ENCODE measurements around the gene AMPH.
A peak's percentile ranks its signal among the peaks of the same experiment; 100 is the strongest.

AMPH gene

DNA sequence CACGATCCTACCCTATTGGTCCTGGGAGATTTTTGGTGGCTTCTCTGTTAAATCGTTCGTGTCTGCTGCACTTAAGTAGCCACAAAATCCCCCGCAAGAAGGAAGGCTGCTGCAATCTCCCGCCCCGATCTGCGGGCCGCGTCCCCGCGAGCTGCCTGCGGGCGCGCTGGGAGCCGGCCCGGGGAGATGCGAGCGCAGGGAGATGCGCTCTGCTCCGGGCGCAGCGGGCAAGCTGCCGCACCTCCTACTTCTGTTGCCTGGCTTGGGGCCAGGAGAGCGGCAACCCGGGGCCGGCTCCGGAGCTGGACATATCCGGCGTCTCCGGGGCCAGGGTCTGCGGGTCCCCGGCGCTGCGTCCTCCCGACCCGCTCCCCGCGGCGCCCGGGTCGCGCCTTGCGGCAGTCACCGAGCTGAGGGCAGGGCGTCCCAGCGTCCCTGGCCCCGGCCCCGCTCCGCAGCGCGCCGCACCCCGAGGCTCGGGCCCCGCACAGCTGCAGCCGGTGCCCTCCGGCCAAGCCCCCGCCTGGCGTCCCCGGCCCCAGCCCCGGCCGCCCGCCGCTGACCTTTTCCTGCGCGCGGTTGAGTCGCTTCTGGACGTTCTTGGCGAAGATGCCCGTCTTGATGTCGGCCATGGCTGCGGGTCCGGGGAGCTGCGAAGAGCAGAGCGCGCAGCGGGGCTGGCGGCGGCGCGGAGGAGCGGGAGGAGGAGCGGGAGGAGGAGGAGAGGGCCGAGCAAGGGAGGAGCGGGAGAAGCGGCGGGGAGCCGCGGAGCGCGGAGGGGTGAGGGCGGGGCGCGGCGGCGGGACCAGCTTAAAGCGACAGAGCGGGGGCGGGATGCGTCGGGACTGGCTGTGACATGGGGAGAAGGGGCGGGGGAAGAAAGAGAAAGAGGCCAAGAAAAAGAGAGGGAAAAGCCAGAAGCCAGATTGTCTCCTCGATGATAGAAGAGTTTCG is at the start of gene AMPH:
Gene AMPH (minus strand): TSS at position 654 of the 954 bp plus-strand sequence. CDS start 22 bp downstream, at position 632.
- peak; percentile 21 for DNase-seq (ENCODE audit: low read depth)

DNA sequence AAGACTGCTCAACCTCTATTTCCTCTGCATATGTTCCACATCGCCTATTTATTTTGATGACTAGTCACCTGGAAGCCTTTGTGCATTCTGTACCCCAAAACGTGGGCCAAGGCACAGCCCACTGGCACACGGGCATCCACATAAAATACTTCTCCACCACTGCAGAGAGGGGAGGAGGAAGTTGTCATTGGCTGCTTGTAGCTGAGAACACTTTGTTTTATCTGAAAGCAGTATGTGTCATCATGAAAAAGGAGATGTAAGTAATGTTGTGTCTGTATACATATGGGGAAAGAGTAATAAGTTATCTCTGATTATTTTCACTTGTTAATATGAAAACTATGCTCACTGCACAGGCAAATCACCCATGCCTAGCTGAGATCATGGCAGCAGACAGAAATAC is 48.2 kb upstream of the AMPH start:
- DNase-seq (ENCODE audit: low read depth) = no peak

DNA sequence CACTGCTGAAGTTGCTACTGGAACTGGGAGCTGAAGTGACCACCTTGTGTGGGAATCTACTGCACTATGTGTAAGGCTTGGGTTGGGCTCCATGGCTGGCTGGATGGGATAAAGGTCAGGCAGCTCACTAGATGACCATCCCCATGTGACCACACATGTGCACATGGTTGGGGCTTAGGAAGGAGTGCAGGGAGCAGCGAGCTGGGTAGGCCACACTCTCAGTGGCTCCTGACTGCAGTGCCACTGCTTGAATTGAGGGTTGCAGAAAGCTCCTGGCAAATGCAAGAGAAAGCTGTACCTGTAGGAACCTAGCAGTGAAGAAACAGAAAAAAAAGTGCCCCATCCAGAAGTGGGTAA is 47.5 kb upstream of the AMPH start:
- DNase-seq (ENCODE audit: low read depth) = no peak

DNA sequence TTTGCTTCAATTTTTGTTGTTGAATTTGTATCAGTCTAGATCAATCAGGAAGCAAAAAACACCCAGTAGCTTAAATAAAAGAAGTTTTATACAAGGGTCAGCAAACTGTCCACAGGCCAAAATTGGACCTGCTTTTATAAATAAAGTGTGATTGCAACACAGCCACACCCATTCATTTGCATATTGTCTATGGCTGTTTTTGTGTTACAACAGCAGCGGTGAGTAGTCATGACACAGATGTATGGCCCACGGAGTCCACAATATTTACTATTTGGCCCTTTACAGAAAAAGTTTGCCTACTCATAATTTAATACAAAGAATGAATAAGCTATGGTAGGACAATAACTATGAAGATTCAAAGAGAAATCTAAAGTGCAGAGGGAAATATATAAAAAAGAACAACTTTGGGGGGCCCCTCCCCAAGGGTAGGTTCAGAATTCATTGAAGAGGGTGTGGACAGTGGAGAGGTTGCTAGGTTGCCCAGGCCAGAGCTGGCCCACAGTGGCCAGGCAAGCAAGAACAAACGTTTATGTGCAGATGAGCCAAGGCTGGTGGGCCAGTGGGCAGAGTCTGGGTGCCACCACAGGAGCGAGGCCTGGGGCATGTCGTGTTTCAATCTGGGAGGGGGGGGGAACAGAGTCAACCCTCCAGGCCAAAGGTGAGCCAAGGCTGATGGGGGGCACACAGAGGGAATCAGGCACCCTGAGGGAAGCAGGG is 47.0 kb upstream of the AMPH start:
- no peak for DNase-seq (ENCODE audit: low read depth)

DNA sequence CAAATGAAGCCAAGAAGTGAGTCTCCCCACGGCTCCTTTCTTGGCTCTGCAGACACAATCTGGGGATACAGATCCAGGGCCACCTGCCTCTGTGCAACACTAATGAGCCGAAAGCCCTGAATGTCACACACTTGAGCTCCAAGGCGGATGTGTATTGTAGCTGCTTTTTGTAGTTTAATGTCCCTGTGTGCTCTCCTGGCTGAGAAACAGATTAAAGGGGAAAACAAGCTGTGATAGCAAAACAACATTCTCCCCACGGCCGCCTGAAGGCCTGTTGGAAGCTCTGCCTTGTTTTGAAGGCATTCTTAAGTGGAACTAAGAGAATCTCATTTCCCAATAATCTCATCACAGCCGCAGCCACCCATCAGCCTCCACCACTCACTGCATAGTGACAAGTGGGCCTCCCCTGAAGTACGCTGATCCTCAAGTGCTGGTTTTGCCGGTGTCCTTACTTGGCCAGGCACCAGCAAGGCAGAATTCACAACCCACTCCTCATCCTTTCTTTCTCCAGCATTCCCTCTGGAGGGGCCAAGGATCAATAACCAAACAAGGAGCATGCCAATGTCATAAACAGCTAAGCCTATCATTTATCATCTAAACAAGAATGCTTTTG is 44.4 kb upstream of the AMPH start:
- DNase-seq (ENCODE audit: low read depth) = no peak

DNA sequence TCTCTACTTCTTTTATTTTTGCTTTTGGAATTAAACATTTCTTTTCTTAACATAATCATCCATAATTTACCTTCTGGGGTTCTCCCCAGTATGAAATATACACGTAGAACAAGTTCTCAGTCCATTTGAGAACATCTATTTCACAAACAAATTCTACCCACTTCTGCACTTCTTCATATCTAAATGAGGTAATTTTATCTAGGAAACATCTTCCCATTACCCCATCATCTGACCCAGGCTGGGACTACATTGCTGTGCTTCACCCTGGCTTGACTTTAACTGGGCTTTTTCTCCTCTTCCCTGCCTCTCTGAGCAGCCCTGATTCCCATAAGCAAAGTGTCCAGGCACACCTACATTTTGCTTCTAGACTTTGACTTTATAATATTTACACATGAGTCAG is 43.3 kb upstream of the AMPH start:
- no peak for DNase-seq (ENCODE audit: low read depth)

DNA sequence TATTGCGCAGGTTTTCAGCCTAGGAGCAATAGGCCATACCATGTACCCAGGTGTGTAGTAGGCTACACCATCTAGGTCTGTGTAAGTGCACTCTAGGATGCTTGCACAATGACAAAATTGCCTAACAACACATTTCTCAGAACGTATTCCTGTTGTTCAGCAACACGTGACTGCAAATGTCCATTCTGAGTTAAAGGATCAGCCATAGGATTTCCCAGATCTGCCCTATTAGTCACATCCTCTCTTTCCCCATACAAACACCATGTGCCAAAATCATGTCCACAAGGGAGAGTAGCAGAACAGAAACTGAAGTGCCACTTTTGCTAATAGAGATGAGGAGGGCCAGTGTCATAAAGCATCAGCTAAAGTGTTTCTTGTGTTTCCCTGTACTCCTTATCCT is 42.6 kb upstream of the AMPH start:
- DNase-seq (ENCODE audit: low read depth) = no peak

DNA sequence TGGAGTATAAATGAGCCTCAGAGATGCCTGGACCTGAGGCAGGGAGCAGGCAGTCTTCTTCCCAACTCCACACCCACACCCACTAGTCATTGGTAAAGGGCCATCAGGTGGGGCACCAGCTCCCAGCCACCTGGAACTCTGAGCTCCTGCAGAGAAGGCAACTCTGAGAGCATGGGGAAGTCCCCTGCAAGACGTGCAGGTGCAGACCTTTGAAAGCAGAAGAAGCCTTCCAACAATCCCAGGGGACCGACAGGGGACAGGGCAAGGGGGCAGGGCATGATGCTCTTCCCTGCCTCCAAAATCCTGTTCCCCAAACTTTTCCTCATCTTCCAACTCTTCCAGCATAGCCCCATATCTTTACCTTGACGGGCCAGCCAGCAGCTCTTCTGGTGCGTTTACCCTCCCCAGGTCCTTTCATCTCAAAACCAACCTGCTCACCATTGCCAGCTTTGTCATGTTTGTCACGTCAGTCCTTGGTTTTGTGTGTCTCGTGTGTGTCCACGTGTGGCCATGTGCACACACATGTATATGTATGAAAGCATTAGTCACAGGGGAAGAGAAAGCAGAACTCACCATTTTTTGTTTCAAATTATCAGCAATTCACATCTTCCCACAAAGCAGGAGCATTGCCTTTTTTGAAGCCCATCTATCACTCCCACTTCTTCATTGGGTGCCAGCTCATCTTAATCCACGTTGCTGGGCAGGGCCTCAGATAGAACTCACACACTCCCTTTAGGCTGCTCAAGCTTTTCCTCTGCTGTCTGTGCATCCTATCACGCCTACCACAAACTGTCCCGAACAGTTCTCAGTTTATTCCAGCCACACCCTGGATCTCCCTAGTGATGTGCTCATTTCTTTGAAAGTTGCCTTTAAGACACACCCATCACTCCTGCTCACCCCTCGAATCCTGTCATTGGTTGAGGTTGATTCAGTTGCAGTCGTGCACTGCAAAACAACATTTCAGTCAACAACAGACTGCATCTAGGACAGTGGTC is 41.0 kb upstream of the AMPH start:
- DNase-seq (ENCODE audit: low read depth) = no peak

DNA sequence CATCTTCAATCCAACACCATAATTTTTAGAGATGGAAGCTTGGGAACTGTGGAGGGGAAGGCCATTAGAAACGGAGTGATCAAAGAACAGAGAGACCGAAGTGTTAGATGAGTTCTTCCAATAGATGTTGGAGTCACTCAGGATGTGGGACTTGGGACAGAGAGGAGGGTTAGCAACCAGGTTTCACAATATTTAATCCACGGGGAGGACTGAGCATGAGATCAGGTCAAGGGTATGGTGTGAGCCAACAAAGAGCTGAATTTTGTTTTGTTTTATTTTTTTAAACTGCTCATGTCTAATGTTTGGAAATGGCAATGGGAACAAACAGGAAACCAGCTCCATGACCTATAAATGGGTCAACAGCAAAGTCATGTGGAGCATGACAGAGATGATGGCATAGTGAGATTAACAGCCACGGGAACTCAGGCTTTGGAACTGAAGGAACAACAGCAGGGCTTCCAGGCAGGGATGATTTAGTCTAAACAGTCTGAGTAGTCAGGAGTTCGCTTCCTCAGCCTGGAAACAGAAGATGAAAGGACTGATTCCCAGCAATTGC is 38.9 kb upstream of the AMPH start:
- no peak for DNase-seq (ENCODE audit: low read depth)

DNA sequence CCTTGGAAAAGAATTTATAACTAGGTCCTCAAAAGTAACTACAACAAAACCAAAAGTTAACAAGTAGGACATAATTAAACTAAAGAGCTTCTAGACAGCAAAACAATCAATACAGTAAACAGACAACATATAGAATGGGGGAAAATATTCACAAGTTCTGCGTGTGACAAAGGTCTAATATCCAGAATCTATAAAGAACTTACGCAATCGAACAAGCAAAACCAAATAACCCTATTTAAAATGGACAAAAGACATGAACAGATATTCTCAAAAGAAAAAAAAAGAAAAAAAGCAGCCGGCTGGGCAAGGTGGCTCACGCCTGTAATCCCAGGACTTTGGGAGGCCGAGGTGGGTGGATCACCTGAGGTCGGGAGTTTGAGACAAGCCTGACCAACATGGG is 33.8 kb upstream of the AMPH start:
- DNase-seq (ENCODE audit: low read depth) = no peak

DNA sequence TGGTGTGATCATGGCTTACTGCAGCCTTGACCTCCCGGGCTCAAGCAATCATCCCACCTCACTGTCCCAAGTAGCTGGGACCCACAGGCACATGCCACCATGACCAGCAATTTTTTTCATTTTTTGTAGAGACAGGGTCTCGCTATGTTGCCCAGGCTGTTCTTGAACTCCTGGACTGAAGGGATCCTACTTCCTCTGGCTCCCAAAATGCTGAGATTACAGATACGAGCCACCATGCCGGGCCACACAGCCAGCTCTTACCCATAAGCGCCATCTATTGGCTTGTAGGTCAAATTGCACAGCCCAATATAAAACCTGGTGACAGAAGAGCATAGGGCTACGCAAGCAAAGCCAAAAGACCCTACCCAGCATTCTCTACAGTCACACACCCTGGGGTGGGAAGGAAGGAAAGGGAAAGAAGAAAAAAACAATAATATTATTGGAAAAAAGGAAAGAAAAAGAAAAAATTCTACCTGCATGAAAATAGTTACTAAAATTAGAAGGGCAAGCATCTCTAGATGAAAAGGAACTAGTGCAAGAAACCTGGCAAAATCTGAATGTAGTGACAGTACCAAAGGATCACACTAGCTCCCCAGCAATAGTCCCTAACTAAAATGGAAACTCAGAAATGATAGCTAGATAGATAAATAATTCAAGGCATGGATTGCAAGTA is 29.4 kb upstream of the AMPH start:
- no peak for DNase-seq (ENCODE audit: low read depth)

DNA sequence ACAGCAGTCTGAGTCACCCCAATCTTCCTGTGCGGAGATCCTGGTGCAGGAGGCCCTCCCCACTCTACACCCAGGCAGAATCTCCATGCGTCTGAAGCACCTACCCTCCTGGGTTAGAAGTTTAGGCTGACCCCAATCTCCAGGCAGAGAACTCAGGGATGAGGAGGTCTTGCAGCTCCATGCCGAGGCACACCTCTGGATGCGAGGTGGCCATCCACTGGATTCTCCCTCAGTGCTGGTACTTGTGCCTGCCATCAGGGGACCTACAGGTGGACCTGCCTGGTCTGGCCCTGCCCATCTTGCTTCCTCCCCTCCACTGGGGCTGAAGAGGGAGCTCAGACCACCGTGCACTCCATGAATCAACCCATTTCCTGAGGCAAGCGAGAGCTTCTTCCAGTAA is 28.8 kb upstream of the AMPH start:
- no peak for DNase-seq (ENCODE audit: low read depth)

DNA sequence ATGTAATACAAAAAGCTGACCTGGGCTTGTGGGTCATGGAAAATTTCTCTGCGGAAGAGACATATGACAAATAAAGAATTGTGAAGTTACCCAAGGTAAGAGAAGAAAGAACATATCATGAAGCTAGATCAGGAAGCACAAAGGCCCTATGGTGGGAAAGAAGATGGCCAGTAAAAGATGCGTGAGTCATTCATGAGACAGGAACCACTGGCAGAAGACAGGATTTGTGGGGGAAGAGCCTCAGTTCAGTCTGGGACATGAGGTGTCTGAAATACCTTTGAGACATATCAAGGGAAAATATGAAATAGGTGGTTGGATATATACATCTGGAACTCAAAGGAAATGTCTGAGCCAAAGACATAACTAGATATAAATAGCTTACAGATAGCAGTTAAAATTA is 27.7 kb upstream of the AMPH start:
- no peak for DNase-seq (ENCODE audit: low read depth)

DNA sequence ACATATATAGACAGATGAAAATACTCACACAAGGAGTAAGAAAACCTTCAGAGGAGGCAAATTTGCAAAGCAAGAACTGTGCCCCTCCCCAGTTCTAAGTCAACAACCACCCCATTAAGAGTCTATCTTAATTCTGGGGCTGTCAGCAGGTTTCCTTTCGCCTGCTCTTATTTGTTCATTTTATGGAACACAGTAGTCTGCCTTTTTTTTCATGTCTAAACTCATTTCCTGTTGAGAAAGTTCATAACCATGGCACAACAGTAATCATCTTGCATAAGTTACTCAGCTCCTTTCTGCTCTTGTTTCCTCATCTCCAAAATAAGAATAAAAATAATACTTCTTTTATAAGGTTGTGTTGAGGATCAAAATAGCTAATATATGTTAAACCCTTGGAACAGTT is 25.8 kb upstream of the AMPH start:
- no peak for DNase-seq (ENCODE audit: low read depth)

DNA sequence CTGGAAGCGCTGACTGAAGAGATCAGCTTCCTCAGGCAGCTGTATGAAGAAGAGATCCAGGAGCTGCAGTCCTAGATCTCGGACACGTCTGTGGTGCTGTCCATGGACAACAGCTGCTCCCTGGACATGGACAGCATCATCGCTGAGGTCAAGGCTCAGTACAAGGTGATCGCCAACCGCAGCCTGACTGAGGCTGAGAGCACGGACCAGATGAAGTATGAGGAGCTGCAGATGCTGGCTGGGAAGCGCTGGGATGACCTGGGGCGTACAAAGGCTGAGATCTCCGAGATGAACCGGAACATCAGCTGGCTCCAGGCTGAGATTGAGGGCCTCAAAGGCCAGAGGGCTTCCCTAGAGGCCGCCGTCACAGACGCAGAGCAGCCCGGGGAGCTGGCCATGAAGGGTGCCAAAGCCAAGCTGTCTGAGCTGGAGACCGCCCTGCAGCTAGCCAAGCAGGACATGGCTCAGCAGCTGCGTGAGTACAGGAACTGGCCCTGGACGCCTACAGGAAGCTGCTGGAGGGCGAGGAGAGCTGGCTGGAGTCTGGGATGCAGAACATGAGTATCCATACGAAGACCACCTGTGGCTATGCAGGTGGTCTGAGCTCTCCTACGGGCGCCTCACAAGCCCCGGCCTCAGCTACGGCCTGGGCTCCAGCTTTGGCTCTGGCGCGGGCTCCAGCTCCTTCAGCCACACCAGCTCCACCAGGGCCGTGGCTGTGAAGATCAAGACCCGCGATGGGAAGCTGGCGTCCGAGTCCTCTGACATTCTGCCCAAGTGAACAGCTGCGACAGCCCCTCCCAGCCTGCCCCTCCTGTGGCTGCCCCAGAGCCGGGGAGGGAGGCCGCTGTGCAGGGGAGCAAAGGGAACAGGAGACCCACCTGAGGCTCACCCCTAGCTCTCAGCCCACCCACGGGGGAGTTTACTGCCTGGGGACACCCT is 24.9 kb upstream of the AMPH start:
- no peak for DNase-seq (ENCODE audit: low read depth)

DNA sequence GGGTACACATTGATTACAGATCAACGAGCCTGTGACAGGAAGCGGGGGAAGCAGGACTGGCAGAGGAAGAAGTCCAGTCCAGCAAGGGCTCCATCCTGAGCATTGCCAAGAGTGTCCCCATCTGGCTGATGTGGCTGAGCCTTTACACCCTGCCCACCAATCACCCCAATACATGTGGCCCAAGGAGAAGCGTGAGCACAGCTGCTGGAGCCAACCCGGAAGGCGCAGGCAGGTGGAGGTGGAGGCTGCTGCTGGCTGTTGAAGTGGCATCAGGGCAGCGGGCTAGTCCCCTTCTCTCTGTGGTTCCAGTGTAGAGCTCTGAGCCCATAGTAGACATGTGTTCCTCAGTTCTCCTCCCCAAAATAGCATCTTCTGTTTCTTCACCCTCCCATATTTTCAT is 6.8 kb upstream of the AMPH start:
- DNase-seq (ENCODE audit: low read depth) = no peak

DNA sequence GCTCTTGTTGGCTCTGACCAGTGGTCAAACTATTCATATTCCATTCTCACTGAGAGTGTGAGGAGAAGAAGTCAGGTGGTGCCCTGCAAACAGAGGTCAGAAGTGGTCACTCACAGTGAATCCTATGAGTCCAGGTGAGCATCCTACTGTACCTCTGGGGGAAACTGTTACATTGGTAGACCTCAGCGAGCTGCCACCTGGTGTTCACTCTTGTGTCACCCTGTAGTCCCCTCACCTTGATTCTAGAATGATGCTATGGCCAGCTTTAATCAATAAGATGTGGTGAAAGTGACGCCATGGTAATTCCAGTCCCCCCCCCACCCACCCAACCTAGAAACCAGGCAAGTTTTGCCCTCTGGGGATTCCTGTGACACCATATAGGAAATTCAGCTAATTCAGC is 1.2 kb upstream of the AMPH start:
- no peak for DNase-seq (ENCODE audit: low read depth)

DNA sequence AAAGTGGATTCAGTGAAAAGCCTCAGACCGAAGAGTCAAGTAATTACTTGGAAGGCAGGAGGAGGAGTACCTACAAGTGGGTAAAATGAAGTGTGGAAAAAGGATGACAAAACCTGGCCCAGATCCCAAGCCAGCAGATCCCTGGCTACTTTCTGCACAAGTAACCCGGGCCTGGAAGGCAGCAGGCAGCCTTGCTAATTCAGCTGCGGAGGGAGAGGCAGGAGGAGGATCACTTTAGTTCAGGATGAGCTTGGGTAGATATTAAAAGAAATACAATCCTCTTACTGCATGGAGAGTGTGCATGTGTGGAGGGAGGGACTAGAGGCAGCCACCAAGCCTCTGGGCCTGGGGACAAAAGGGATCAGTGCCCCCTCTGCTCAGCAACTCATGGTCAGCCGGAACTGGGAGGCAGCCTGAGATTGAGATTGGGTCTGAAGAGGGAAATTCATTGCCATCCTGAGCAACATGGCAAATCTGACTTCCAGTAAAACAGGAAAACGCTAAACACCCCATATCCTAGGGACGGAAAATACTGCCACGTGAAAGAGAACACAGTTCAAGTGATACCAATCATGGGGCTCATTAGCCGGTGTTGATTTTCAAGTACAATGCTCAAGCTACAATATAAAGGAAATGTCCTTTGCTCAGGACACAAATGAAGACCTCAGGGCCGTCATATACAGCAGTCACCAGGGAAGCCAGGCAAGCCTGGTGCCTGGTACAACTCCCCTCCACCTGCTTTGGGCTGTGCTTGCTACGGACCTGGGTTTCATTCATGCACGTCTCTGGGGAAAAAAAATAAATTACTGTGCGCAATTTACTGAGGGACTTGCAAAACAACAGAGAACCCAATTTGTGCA is 1.3 kb downstream of the AMPH start:
- DNase-seq (ENCODE audit: low read depth) = no peak

All from activated T-cell treated with anti-CD3 and anti-CD28 coated beads for 48 hours (primary cell).